Measurements from ENCODE around the gene COL15A1. TPM values are rescaled to one million over a fixed set of nuclear protein-coding genes. Genes with fewer than 3 reads are reported as not detected.
"Not testable (repeated sequence)": the region's sequence is repeated elsewhere in the genome, so short reads cannot be mapped to it uniquely, and the experiment has no call there.

Gene COL15A1
- total and polyA plus RNA-seq, 2 of the 13 experiments (the other 11 are each of a cell fraction or from before 2014, with no cell fraction given) = not detected

- Histone ChIP-seq H3K9ac (ENCODE audit: insufficient read depth, low read depth, low read length) (no peak overlapping the region), H3K4me3 (replicated peaks in 1 of 3; ENCODE audit: insufficient read depth in 1 of 3, low read depth in 2 of 3, low read length in 3 of 3) (no peak overlapping the region), H3K4me2 (ENCODE audit: low read depth, low read length) (no peak overlapping the region), H3K79me2 (ENCODE audit: insufficient read depth, low read length) (no peaks in the 10 kb centered on the region), H2AFZ (ENCODE audit: low read length) (no peak overlapping the region), H3K4me1 (ENCODE audit: insufficient read depth, low read length) (no peaks in the 10 kb centered on the region), H3K27me3 (ENCODE audit: control insufficient read depth in 1 of 2, insufficient read depth in 2 of 2, low read length in 2 of 2) (0 out of 5 replicates have a peak, but pooled peaks cover 0 to 4% of the 10 kb centered on the region in 2 experiments), H4K20me1 (ENCODE audit: insufficient read depth, low read length) (no peaks in the 10 kb centered on the region), H3K27ac (ENCODE audit: extremely low read length, insufficient read depth, low read length) (no peak overlapping the region), H3K36me3 (replicated peaks in 1 of 2; ENCODE audit: control insufficient read depth in 1 of 2, insufficient read depth in 2 of 2, low read length in 2 of 2) (no peaks in the 10 kb centered on the region), H3K9me3 (ENCODE audit: low read length) (peaks cover 27% of the 10 kb centered on the region)
- no peak for FAIRE-seq
- no peak for DNase-seq (ENCODE audit: low spot score)
- intact Hi-C loops (cut with micrococcal nuclease; ENCODE audit: unreplicated experiment) = no loop called here
- no peak for ATAC-seq
- POLR2A ChIA-PET = no interaction called here
- in situ Hi-C loops (cut with HindIII; ENCODE audit: extremely low pct_ligation_motif_present, low pct_unique_long_range_greater_than_20kb) = no loop called here
- CTCF ChIA-PET (ENCODE audit: low intra/inter-chr PET ratio, low total read pairs) = no interaction called here
- TF ChIP-seq ZNF574 (CRISPR knock-in tag; IDR thresholded peaks at IDR 0.05) = no peak
- no peak for TF ChIP-seq ZNF781 (CRISPR knock-in tag; IDR thresholded peaks at IDR 0.05; ENCODE audit: borderline replicate concordance, not compliant biosample characterization)
- no peak for TF ChIP-seq GLMP (CRISPR knock-in tag; IDR thresholded peaks at IDR 0.05; ENCODE audit: borderline replicate concordance)
- no peak for TF ChIP-seq HNF4G (IDR thresholded peaks at IDR 0.05; ENCODE audit: borderline replicate concordance, low read depth, low read length)
- no peak for TF ChIP-seq HNF4G (CRISPR knock-in tag; IDR thresholded peaks at IDR 0.05; ENCODE audit: borderline replicate concordance, low read depth)
- no peak for TF ChIP-seq MYPOP (CRISPR knock-in tag; IDR thresholded peaks at IDR 0.05)
- no TSS peak for BruUV-seq (replicated peaks)
Measured at GRCh38 chr9:99008203-99008602, 64.5 kb downstream of the COL15A1 start.

- ATAC-seq; POLR2A ChIA-PET; H3K4me2 ChIP-seq (ENCODE audit: low read depth, low read length); BruUV-seq (replicated peaks); H3K79me2 ChIP-seq (ENCODE audit: insufficient read depth, low read length); H2AFZ ChIP-seq (ENCODE audit: low read length); DNase-seq (ENCODE audit: low spot score); H3K9ac ChIP-seq (ENCODE audit: insufficient read depth, low read depth, low read length); H3K36me3 ChIP-seq (replicated peaks in 1 of 2; ENCODE audit: control insufficient read depth in 1 of 2, insufficient read depth in 2 of 2, low read length in 2 of 2); FAIRE-seq; H3K4me1 ChIP-seq (ENCODE audit: insufficient read depth, low read length); H3K27ac ChIP-seq (ENCODE audit: extremely low read length, insufficient read depth, low read length); H4K20me1 ChIP-seq (ENCODE audit: insufficient read depth, low read length); CTCF ChIA-PET (ENCODE audit: low intra/inter-chr PET ratio, low total read pairs); H3K27me3 ChIP-seq (ENCODE audit: control insufficient read depth in 1 of 2, insufficient read depth in 2 of 2, low read length in 2 of 2); H3K4me3 ChIP-seq (replicated peaks in 1 of 3; ENCODE audit: insufficient read depth in 1 of 3, low read depth in 2 of 3, low read length in 3 of 3); in situ Hi-C loops (cut with HindIII; ENCODE audit: extremely low pct_ligation_motif_present, low pct_unique_long_range_greater_than_20kb); intact Hi-C loops (cut with micrococcal nuclease; ENCODE audit: unreplicated experiment): not testable (repeated sequence)
- 35% methylated on average over 7 of the region's 8 CpGs for WGBS (ENCODE audit: low lambda C conversion rate)
- peaks cover 27% of the 10 kb centered on the region for H3K9me3 ChIP-seq (ENCODE audit: low read length)
Measured at GRCh38 chr9:99010393-99010792, 66.7 kb downstream of the COL15A1 start.
